HEK293 (cell line): ENCODE data around the gene TRAF7.
"Not testable (repeated sequence)": the region's sequence is repeated elsewhere in the genome, so short reads cannot be mapped to it uniquely, and the experiment has no call there.

Experiments
- CTCF ChIP-seq: fragments of 450-650 bp; formaldehyde crosslinking; IDR thresholded peaks from 2 replicates; pipeline ENCODE4 v1.5.1; 2016; ENCODE audit warnings: missing biosample characterization, missing genetic modification characterization
- GLI2 ChIP-seq: fragments of 450-650 bp; formaldehyde crosslinking; IDR thresholded peaks from 2 replicates; pipeline ENCODE4; 2017; ENCODE audit warnings: missing biosample characterization, missing genetic modification characterization, low read depth, borderline replicate concordance
- IKZF3 ChIP-seq: fragments of 450-650 bp; IDR thresholded peaks from 2 replicates; pipeline ENCODE4 v1.5.0; 2018; ENCODE audit warnings: missing biosample characterization, mild to moderate bottlenecking, missing genetic modification characterization, moderate library complexity
- MYNN ChIP-seq: fragments of 450-650 bp; formaldehyde crosslinking; IDR thresholded peaks from 2 replicates; pipeline ENCODE4 v1.5.1; 2016; ENCODE audit warnings: missing biosample characterization, missing genetic modification characterization, borderline replicate concordance
- ZNF391 ChIP-seq: fragments of 450-650 bp; formaldehyde crosslinking; IDR thresholded peaks from 2 replicates; pipeline ENCODE4 v1.5.1; 2016; ENCODE audit warnings: low read depth, missing biosample characterization, missing genetic modification characterization, borderline replicate concordance
- TF ChIP-seq, protein P1 (sequence below): fragments of 450-650 bp; formaldehyde crosslinking; IDR thresholded peaks from 2 replicates; pipeline ENCODE4 v1.5.1; 2016; ENCODE audit warnings: missing biosample characterization, missing genetic modification characterization

DNA sequence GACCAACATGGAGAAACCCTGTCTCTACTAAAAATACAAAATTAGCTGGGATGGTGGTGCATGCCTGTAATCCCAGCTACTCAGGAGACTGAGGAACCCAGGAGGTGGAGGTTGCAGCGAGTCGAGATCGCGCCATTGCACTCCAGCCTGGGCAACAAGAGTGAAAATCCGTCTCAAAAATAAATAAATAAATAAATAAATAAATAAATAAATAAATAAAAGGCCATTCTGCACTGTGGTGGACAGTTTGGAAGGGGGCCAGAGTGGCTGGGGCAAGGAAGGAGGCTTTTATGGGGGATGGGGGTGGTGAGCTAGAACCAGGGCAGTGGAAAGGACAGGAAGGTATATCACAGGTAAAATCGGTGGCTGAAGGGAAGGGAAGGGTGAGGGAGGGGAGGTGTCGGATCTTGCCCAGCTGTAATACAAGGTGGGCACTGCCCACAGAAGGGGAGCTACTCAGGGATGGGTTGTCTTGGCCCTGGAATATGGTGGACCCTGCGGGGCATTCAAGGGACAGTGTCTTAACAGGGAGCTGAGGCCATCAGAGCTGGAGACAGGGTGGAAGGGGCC, 47.6 kb downstream of the TRAF7 start:
- not testable (repeated sequence) for TF ChIP-seq GLI2 (tag by site-specific recombination); CTCF (tag by site-specific recombination); ZNF391; MYNN; IKZF3 (tag by site-specific recombination)
- TF ChIP-seq, protein P1, sequence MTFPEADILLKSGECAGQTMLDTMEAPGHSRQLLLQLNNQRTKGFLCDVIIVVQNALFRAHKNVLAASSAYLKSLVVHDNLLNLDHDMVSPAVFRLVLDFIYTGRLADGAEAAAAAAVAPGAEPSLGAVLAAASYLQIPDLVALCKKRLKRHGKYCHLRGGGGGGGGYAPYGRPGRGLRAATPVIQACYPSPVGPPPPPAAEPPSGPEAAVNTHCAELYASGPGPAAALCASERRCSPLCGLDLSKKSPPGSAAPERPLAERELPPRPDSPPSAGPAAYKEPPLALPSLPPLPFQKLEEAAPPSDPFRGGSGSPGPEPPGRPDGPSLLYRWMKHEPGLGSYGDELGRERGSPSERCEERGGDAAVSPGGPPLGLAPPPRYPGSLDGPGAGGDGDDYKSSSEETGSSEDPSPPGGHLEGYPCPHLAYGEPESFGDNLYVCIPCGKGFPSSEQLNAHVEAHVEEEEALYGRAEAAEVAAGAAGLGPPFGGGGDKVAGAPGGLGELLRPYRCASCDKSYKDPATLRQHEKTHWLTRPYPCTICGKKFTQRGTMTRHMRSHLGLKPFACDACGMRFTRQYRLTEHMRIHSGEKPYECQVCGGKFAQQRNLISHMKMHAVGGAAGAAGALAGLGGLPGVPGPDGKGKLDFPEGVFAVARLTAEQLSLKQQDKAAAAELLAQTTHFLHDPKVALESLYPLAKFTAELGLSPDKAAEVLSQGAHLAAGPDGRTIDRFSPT (tag by site-specific recombination) = not testable (repeated sequence)
